ENCODE measurements around the gene GBF1.

GBF1 gene

DNA sequence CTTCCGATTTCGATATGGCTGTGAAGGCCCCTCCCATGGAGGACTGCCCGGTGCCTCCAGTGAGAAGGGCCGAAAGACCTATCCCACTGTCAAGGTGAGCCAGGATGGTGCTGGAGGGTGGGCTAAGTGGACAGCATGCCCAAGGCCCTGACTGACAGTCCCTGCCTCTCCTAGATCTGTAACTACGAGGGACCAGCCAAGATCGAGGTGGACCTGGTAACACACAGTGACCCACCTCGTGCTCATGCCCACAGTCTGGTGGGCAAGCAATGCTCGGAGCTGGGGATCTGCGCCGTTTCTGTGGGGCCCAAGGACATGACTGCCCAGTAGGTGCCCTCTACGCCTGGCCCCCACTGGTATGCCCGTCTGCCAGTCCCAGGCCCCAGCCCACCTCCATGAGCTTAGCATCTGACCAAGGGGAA is 151.4 kb downstream of the GBF1 start:
- no peak for DNase-seq

DNA sequence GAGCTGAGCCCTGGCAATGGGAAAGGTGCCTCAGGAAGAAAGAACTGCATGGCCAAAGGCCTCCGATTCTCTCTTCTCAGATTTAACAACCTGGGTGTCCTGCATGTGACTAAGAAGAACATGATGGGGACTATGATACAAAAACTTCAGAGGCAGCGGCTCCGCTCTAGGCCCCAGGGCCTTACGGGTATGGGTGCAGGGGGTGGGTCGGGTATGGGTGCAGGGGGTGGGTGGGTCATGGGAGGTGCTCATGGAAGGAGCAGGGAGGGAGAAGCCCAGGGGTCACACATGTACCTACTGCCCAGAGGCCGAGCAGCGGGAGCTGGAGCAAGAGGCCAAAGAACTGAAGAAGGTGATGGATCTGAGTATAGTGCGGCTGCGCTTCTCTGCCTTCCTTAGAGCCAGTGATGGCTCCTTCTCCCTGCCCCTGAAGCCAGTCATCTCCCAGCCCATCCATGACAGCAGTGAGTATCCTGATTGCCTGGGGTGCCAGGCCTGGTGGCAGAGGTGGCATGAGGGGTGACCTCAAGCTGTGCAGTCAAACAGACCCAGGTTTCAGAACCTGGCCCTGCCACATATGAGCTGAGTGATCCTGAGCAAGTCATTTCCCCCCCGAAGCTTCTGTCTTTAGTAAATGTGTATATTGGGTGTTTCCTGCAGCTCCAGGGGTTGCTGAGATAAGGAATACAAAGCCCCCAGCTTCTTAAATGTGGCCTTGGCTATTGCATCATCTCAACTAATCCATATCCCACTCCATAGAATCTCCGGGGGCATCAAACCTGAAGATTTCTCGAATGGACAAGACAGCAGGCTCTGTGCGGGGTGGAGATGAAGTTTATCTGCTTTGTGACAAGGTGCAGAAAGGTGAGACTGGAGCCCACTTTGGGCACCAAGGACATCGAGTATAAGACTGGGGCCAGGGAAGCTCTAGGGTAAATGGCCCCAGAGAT is 152.2 kb downstream of the GBF1 start:
- DNase-seq: no peak

GRCh38 chr10:102398172-102399020 is 153.1 kb downstream of the GBF1 start:
- no peak for DNase-seq

GRCh38 chr10:102399217-102400021 is 154.1 kb downstream of the GBF1 start:
- no peak for DNase-seq

- DNase-seq: no peak
Observed at GRCh38 chr10:102400076-102400475, 154.7 kb downstream of the GBF1 start.

DNA sequence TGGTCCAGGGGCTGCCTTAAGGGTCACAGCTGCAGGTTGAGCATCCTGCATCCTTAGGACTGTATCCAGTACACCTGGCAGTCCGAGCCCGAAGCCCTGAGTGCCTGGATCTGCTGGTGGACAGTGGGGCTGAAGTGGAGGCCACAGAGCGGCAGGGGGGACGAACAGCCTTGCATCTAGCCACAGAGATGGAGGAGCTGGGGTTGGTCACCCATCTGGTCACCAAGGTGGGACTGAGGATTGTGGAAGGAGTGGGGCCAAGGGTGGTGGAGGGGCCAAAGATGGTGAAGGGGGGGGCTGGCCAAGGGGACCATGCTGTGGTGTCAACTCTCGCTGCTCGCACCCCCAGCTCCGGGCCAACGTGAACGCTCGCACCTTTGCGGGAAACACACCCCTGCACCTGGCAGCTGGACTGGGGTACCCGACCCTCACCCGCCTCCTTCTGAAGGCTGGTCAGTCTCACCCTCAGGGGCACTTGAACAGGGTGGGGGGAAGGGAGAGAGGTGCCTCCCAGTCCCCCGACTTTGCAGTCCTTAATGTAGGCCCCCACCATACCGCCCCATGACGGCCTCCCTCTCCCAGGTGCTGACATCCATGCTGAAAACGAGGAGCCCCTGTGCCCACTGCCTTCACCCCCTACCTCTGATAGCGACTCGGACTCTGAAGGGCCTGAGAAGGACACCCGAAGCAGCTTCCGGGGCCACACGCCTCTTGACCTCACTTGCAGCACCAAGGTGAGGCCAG is 155.4 kb downstream of the GBF1 start:
- DNase-seq: no peak

GRCh38 chr10:102401342-102401654 is 156.0 kb downstream of the GBF1 start:
- no peak for DNase-seq

DNA sequence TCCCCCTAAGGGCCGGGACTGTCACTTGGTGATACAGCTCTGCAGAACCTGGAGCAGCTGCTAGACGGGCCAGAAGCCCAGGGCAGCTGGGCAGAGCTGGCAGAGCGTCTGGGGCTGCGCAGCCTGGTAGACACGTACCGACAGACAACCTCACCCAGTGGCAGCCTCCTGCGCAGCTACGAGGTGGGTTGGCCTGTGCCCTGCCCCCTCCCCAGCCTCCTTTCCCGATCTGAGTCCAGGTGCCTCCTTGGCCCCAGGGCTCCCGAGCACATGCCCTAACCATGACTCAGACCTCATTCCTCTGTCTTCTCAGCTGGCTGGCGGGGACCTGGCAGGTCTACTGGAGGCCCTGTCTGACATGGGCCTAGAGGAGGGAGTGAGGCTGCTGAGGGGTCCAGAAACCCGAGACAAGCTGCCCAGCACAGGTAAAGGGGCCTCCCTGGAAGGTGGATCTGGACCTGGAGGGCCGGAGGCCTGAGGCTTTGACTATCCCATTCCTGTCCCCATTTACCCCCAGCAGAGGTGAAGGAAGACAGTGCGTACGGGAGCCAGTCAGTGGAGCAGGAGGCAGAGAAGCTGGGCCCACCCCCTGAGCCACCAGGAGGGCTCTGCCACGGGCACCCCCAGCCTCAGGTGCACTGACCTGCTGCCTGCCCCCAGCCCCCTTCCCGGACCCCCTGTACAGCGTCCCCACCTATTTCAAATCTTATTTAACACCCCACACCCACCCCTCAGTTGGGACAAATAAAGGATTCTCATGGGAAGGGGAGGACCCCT is 156.6 kb downstream of the GBF1 start:
- DNase-seq: no peak

- DNase-seq: no peak
Observed at GRCh38 chr10:102402512-102402896, 157.2 kb downstream of the GBF1 start.

DNA sequence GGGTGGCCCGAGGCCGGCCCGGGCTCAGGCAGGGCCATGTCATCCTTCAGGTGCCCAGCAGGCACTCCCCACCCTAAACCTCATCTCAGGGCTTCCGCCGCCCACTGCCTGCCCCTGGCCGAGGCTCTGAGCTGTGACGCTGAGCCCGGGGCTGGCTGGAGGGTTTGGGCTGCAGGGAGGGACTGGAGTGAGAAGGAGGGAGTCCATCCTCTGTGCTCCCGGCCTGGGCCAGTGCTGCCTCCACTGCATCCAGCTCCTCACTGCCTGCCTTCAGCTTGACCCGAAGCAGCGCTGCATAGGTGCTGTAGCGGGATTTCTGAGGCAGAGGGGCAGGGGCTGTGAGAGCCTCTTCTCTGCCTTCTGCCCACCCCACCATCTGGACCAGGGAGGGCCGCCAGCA is 157.8 kb downstream of the GBF1 start:
- no peak for DNase-seq

DNA sequence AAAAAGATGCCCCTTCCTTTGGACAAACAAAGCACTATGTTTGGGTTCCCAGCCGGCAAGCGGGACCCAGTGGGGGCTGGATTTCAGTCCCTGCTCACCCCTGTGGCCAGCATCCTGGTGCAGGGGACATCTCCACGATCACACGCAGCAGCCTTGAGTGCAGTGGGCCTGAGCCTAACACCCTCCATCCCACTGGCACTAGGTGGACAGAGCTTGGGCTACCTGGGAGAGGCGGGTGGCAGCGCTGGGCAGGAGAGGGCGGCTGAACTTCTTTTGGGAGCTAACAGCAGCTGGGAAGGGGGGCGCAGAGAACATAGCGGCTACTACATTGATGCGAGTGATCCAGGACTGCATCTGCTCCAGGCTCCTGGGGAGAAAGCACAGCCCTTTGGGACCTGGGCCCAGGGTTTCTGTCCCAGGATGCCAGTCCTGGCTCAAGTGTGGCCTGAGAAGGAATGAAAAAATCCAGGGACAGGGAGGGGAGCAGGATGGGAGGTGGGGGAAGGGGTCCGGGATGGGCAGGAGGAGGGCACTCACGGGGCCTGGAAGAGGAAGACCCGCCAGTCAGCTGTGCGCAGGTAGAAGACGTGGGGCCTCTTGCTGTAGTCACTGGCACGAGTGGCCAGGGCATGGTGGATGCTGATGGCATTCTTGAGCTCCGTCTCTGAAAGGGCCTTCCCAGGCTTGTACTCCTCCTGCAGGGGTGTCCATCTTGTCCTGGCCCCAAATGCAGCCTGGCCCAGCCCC is 159.2 kb downstream of the GBF1 start:
- no peak for DNase-seq

DNA sequence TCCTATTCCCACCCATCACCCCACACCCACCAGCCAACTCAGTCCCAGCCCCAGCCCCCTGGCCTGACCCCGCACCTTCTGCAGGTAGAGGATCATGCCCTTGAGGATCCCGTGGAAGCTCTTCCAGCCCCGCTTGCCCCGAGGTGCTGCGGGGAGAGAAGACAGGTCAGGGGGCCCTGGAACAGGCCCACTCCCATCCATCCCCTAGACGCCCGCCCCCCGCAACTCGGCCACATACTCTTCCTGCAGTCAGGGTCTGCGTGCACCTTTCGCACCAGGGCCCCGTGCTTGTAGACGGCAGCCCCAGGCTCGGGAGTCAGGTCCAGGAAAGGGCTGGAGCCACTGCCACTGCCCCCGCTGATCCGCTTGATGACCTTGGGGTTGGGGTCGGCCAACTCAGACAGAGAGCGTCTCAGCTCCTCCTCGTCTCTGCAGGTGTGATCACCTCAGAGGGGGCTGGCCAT is 159.8 kb downstream of the GBF1 start:
- no peak for DNase-seq

- no peak for DNase-seq
Observed at GRCh38 chr10:102405632-102406031, 160.3 kb downstream of the GBF1 start.

GRCh38 chr10:102406815-102407214 is 161.5 kb downstream of the GBF1 start:
- DNase-seq: no peak

DNA sequence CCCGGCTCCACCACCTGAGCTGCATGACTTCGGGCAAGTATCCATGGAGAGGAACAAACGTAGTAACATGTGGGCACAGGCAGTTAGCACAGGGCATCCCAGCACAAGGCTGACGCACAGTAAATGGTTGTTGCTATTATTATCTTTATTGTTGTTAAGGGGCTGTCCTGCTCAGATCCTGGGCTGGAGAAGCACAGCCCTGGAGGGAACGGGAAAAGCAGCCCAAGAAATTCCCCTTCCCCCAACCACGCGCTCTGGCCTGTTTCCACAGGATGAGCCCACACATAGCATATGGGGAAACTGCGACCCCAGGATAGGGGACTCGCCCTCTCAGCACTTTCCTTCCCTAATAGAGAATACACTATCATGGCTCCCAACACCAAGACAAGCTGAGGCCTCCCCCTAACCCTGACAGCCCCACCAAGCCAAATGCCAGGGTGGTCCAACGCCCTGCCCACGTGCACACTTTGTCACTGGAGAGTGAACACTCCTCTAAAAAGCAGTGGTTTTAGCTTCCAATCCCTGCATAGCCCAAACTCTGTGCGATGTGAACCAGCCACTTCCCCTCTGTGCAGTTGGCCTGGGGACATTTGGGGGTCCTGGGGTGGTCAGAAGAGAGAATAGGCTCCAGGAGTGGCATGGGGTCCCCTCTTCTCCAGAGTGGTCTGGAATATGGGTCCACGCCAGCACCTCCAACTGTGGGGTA is 162.2 kb downstream of the GBF1 start:
- no peak for DNase-seq

- no peak for DNase-seq
Observed at GRCh38 chr10:102408131-102408727, 162.9 kb downstream of the GBF1 start.

GRCh38 chr10:102408728-102409603 is 163.6 kb downstream of the GBF1 start:
- no peak for DNase-seq

DNA sequence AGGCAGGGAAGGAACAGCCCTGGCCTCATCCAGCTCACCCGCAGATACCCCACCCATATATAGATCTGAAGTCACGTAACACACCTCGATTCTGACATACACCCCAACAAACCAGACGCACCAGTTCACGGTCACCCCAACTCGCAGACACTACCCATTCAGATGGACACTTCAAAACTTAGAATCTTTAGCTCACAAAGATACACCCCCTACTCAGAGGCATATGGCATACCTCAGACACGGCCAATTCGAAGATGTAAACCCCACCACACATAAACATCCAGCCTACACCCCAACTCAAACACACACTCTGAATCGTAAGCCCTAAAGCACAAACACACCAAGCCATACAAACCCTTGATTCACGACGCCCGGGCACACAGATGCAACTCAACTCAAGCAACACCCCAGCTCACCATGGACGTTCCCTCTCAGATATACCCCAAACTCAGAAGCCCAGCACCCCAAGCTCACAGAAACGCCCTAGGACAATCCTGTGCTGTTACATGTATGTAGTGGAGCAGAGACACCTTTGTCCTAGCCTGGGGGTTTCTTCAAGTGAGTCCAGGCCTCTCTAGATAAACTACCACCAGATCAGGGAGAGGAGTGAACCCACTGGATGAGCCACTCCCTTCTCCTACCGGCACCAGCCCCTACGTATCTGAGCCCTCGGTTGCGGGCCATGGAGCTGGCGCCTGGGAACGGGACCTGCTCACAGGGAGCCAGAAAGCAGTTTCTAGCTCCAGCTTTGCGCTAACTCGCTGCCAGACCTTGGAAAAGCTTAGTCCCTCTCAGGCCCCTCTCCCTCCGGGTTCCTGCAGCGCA is 164.5 kb downstream of the GBF1 start:
- DNase-seq: no peak
